ENCODE results near the gene ETV3. TPM values are rescaled to one million over a fixed set of nuclear protein-coding genes. Genes with fewer than 3 reads are reported as not detected.

ETV3 gene
- total RNA-seq, 4 donors from 2014 or later = 3.4 to 28.1 (median 18.1) TPM

DNA sequence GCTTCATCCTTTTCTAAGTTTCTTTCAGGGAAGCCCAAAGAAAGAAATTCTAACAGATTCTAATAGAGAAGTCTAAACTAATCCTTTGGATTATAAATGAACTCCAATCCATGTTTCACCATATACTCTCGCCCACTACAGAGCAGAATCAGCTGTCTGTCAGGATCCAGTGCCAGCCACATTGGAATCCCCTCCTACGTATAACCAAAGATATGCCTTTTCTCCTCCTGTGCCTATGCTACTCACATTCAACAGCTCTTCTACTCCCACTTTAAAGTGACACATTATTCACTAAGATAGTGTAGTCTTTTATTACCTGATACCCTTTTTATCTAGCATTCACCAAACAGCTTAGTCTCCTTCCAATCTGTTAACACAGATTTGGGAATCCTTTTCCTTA, 3.1 kb downstream of the ETV3 start:
- 85 to 100% methylated on average over 2 of the region's 2 CpGs for WGBS, 2 donors (ENCODE audit: low coverage in 1 of 2)
- Histone ChIP-seq H3K36me3 (peaks cover 0 to 53% (median 24%) of the 10 kb centered on the region in 4 donors), H3K27me3 (no peaks in the 10 kb centered on the region), H3K27ac (no peak overlapping the region), H3K4me3 (no peak overlapping the region), H3K9me3 (no peaks in the 10 kb centered on the region), H3K4me1 (peaks cover 13 to 25% (median 15%) of the 10 kb centered on the region in 4 donors)
- DNase-seq = no peak
- TF ChIP-seq POLR2A (IDR thresholded peaks at IDR 0.05) = no peak
- no peak for TF ChIP-seq EP300 (IDR thresholded peaks at IDR 0.05; ENCODE audit: low read depth)
- intact Hi-C loops (cut with DNase I; ENCODE audit: low total_unique reads) = no loop called here
- in situ Hi-C loops (cut with MboI; ENCODE audit: low pct_ligation_motif_present in 1 of 4, low pct_unique_long_range_greater_than_20kb in 1 of 4, low sequenced_read_pairs in 3 of 4) = no loop called here

DNA sequence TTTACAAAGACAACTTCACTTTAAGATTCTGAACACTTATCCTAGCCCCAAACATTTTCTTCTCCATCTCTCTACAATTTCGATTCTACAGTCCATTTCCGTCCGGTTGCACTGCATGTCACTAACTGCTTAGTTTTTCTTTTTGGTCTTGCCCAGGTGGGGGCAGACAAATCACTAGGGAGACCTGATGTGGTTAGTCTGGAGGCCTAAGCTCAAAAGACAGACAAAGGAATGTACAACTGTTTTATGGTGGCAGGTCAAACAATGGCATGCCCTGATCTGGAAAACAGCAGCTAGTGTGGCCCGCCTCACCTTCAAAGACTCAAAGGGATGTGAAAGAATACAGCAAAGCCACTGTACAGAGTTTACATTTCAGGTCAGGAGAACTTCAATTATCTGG, 3.8 kb downstream of the ETV3 start:
- in situ Hi-C loops (cut with MboI; ENCODE audit: low pct_ligation_motif_present in 1 of 4, low pct_unique_long_range_greater_than_20kb in 1 of 4, low sequenced_read_pairs in 3 of 4) = no loop called here
- intact Hi-C loops (cut with DNase I; ENCODE audit: low total_unique reads) = no loop called here

GRCh38 chr1:157133426-157133825, 4.8 kb downstream of the ETV3 start:
- H3K4me1 ChIP-seq = peaks cover 11 to 18% (median 14%) of the 10 kb centered on the region in 4 donors
- TF ChIP-seq EP300 (IDR thresholded peaks at IDR 0.05; ENCODE audit: low read depth) = no peak
- TF ChIP-seq POLR2A (IDR thresholded peaks at IDR 0.05) = no peak
- TF ChIP-seq POLR2AphosphoS5 (IDR thresholded peaks at IDR 0.05) = no peak
- no peak for TF ChIP-seq CTCF (IDR thresholded peaks at IDR 0.05)
- no peaks in the 10 kb centered on the region for H3K9me3 ChIP-seq
- intact Hi-C loops (cut with DNase I; ENCODE audit: low total_unique reads) = no loop called here
- no peak overlapping the region for H3K27ac ChIP-seq
- 66 to 68% methylated on average over 2 of the region's 2 CpGs for WGBS, 2 donors (ENCODE audit: low coverage in 1 of 2)
- DNase-seq = no peak
- peaks cover 0 to 56% (median 26%) of the 10 kb centered on the region in 4 donors for H3K36me3 ChIP-seq
- no peak overlapping the region for H3K4me3 ChIP-seq
- in situ Hi-C loops (cut with MboI; ENCODE audit: low pct_ligation_motif_present in 1 of 4, low pct_unique_long_range_greater_than_20kb in 1 of 4, low sequenced_read_pairs in 3 of 4) = no loop called here
- no peaks in the 10 kb centered on the region for H3K27me3 ChIP-seq

More for the DNA sequence above, 3.8 kb downstream of the ETV3 start:
- no peak for DNase-seq
- TF ChIP-seq EP300 (IDR thresholded peaks at IDR 0.05; ENCODE audit: low read depth) = no peak
- TF ChIP-seq POLR2AphosphoS5 (IDR thresholded peaks at IDR 0.05) = no peak
- no peak for TF ChIP-seq CTCF (IDR thresholded peaks at IDR 0.05)
- no peak for TF ChIP-seq POLR2A (IDR thresholded peaks at IDR 0.05)
- Histone ChIP-seq H3K4me1 (peaks cover 13 to 25% (median 15%) of the 10 kb centered on the region in 4 donors), H3K9me3 (no peaks in the 10 kb centered on the region), H3K36me3 (peaks cover 0 to 56% (median 26%) of the 10 kb centered on the region in 4 donors), H3K27ac (no peak overlapping the region), H3K4me3 (no peak overlapping the region), H3K27me3 (no peaks in the 10 kb centered on the region)
- 89 to 100% methylated on average over 1 to 4 of the region's 4 CpGs for WGBS, 2 donors (ENCODE audit: low coverage in 1 of 2)

- Histone ChIP-seq H3K36me3 (peaks cover 0 to 62% (median 26%) of the 10 kb centered on the region in 4 donors), H3K4me1 (peaks cover 11 to 18% (median 14%) of the 10 kb centered on the region in 4 donors), H3K27me3 (no peaks in the 10 kb centered on the region), H3K4me3 (no peak overlapping the region), H3K27ac (no peak overlapping the region), H3K9me3 (no peaks in the 10 kb centered on the region)
- WGBS, 2 donors (ENCODE audit: low coverage in 1 of 2) = 70 to 86% methylated on average over 2 of the region's 2 CpGs
- DNase-seq = no peak
- in situ Hi-C loops (cut with MboI; ENCODE audit: low pct_ligation_motif_present in 1 of 4, low pct_unique_long_range_greater_than_20kb in 1 of 4, low sequenced_read_pairs in 3 of 4) = no loop called here
- intact Hi-C loops (cut with DNase I; ENCODE audit: low total_unique reads) = no loop called here
- TF ChIP-seq CTCF (IDR thresholded peaks at IDR 0.05) (no peak), POLR2A (IDR thresholded peaks at IDR 0.05) (no peak), EP300 (IDR thresholded peaks at IDR 0.05; ENCODE audit: low read depth) (no peak), POLR2AphosphoS5 (IDR thresholded peaks at IDR 0.05) (no peak)
Measured at GRCh38 chr1:157132616-157133167, 5.5 kb downstream of the ETV3 start.

GRCh38 chr1:157132111-157132510, 6.1 kb downstream of the ETV3 start:
- intact Hi-C loops (cut with DNase I; ENCODE audit: low total_unique reads) = no loop called here

More at GRCh38 chr1:157132111-157132510, 6.1 kb downstream of the ETV3 start:
- in situ Hi-C loops (cut with MboI; ENCODE audit: low pct_ligation_motif_present in 1 of 4, low pct_unique_long_range_greater_than_20kb in 1 of 4, low sequenced_read_pairs in 3 of 4) = no loop called here
- Histone ChIP-seq H3K9me3 (no peaks in the 10 kb centered on the region), H3K4me1 (peaks cover 9 to 15% (median 13%) of the 10 kb centered on the region in 4 donors), H3K27ac (no peak overlapping the region), H3K27me3 (no peaks in the 10 kb centered on the region), H3K36me3 (peaks cover 0 to 66% (median 26%) of the 10 kb centered on the region in 4 donors), H3K4me3 (no peak overlapping the region)
- no peak for DNase-seq
- WGBS, 2 donors (ENCODE audit: low coverage in 1 of 2) = 85 to 89% methylated on average over 1 to 5 of the region's 5 CpGs
- TF ChIP-seq POLR2AphosphoS5 (IDR thresholded peaks at IDR 0.05) (no peak), EP300 (IDR thresholded peaks at IDR 0.05; ENCODE audit: low read depth) (no peak)
